Gastroesophageal sphincter (tissue), 3 donors: ENCODE measurements around the gene IRAK2.

Experiments
- POLR2A ChIP-seq, 2 donors: fragments of 450-650 bp; IDR thresholded peaks; one replicate each; pipeline ENCODE4 v1.6.1; 2017; ENCODE audit warnings: antibody characterized with exemption in 2 of 2, mild to moderate bottlenecking in 2 of 2, moderate library complexity in 1 of 2
- TF ChIP-seq, protein P1 (sequence below), 4 experiments: fragments of 200-600 bp in 2 of 4; fragments of 450-650 bp in 2 of 4; sonication (generic) in 1 of 4; IDR thresholded peaks; one replicate each; pipeline ENCODE4 v1.5.1; 2017 to 2019; ENCODE audit warnings: antibody characterized with exemption in 4 of 4, mild to moderate bottlenecking in 2 of 4, moderate library complexity in 2 of 4

DNA sequence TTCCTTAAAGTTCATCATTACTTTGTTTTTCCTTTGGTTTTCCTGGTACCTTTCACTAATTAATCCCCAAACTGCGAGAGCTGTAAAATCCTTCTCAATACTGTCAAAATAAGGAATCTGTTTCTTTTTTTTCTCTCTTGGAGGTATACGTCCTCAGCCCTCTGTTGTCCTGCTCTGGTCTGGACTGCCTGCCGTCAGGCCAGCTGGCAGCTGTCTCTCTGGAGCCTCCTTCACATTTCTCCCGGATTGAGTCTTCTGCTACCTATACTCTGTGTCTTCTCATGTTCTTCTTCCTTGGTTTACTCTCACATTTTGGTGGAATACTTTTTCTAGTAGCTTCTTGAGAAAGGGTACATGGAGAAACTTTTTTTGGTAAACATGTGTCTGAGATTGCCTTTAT is 97.3 kb downstream of the IRAK2 start:
- no peak for TF ChIP-seq POLR2A (IDR thresholded peaks at IDR 0.05)
- TF ChIP-seq, protein P1, sequence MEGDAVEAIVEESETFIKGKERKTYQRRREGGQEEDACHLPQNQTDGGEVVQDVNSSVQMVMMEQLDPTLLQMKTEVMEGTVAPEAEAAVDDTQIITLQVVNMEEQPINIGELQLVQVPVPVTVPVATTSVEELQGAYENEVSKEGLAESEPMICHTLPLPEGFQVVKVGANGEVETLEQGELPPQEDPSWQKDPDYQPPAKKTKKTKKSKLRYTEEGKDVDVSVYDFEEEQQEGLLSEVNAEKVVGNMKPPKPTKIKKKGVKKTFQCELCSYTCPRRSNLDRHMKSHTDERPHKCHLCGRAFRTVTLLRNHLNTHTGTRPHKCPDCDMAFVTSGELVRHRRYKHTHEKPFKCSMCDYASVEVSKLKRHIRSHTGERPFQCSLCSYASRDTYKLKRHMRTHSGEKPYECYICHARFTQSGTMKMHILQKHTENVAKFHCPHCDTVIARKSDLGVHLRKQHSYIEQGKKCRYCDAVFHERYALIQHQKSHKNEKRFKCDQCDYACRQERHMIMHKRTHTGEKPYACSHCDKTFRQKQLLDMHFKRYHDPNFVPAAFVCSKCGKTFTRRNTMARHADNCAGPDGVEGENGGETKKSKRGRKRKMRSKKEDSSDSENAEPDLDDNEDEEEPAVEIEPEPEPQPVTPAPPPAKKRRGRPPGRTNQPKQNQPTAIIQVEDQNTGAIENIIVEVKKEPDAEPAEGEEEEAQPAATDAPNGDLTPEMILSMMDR (IDR thresholded peaks at IDR 0.05), result no peak
